Fibroblast of peridontal ligament (primary cell): ENCODE data around the gene CCL17.
A peak's percentile ranks its signal among the peaks of the same experiment; 100 is the strongest.
"Not testable (repeated sequence)": the region's sequence is repeated elsewhere in the genome, so short reads cannot be mapped to it uniquely, and the experiment has no call there.

Experiments
- DNase-seq: peaks from one replicate; pipeline ENCODE4 v3.0.0-alpha.2; 2010; ENCODE audit errors: extremely low read depth

The CCL17 gene

GRCh38 chr16:57403965-57404817 is at the start of gene CCL17:
Gene CCL17, plus strand, starts transcription at chr16:57404767. Its CDS starts 9,166 bp downstream, at chr16:57413933.
- no peak for DNase-seq

GRCh38 chr16:57355898-57356414 is 48.6 kb upstream of the CCL17 start:
- no peak for DNase-seq

GRCh38 chr16:57356547-57356946 is 48.0 kb upstream of the CCL17 start:
- DNase-seq, result no peak

DNA sequence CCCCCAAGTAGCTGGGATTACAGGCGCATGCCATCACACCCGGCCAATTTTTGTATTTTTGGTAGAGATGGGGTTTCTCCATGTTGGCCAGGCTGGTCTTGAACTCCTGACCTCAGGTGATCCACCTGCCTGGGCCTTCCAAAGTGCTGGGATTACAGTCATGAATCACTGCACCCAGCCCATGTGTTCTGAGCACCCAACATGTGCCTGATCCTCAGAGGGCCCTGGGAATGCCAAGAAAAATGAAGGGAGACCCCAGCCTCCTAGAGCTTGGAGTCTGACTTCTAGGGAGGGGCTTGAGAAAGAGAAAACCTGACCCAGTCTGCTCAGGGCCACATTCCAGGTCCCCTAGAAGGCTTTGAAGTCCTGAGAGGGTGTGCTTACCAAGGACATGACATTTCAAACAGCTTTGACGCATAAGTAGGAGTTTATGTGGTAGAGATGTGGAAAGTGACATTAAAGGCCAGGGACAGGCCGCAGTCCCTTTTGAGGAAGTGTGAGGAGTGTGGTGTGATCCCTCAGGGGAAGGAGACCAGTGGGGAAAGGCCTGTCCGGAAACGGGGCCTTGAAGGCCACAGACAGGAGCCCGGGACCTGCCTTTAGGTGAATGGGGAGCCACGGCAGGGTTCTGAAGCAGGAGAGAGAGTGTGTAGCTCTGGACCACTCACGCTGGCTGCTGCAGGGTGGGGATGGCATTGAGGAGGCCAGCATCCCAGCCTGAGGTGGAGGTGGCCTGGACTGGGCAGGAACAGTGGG is 47.1 kb upstream of the CCL17 start:
- DNase-seq, result no peak

DNA sequence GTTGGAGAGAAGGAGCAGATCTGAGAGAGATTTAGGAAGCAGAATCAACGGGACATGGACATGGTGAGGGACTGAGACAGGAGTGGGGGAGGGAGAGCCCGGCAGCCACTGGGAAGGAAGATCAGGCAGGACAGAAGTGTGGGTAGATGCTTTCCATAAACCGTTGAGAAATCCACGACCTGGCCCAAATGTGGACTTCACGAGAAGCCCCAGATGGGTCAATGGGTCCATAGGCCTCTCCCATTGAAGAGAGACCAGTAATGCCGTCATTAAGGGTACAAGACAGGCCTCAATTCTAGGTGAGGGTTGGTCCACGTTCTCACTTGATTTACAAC is 46.5 kb upstream of the CCL17 start:
- no peak for DNase-seq

- DNase-seq, result no peak
Measured at GRCh38 chr16:57358527-57359095, 46.0 kb upstream of the CCL17 start, which contains the start of gene CCL22. Gene CCL22, plus strand, starts transcription at chr16:57358783. Its CDS starts 34 bp downstream, at chr16:57358817.

DNA sequence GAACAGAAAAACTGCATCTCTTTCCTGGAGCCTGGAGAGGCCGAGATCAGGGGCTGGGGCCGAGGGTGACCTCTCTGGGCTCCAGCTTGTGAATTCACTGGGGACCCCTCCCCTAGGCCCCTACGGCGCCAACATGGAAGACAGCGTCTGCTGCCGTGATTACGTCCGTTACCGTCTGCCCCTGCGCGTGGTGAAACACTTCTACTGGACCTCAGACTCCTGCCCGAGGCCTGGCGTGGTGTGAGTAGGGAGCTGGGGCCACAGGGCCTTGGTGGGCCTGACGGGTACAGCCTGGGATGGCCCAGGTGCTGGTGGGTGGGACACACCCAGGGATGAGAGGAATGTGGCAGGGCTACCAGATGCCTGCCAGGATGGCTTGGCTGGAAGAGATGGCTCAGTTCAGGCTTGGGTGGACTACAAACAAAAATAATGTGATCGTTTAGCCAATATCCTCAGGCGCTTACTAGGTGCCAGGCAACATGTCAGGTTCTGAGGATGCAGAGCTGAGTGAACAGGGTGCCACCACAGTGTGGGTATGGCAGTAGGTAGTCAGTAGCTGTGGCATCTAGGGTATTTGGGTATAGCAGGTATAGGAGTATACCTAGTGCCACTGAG is 44.1 kb upstream of the CCL17 start:
- DNase-seq, result no peak

GRCh38 chr16:57361404-57361803 is 43.2 kb upstream of the CCL17 start:
- no peak for DNase-seq

GRCh38 chr16:57364143-57364542 is 40.4 kb upstream of the CCL17 start:
- DNase-seq, result no peak

GRCh38 chr16:57366544-57367040 is 38.0 kb upstream of the CCL17 start:
- no peak for DNase-seq

DNA sequence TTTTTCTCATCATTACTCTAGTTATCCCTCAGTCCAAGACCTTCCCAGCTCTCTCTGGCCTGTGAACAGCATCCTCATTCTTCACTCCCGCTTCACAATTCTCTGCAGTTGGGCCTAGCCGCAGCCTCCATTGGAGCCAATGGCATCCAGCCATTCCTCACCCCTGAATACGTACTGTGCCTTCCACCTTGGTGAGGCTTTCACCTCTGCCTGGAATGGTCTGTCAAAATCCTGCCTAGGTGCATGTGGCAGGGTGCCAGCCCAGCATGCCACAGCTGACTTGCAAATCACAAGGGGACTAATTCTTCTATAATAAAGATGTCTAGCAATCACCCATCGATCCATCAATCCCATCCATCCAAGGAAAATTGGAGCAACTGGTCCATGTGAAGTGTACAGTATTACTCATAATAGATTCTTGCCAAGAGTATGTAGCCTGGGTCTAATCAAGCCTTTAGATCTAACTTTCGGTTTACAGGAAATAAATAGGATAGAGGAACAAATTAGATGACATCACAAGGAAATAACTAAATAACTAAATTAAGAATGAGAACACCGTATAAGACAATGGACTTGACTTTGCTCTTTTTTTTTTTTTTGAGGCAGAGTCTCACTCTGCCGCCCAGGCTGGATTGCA is 37.3 kb upstream of the CCL17 start:
- peak; percentile 23 for DNase-seq

DNA sequence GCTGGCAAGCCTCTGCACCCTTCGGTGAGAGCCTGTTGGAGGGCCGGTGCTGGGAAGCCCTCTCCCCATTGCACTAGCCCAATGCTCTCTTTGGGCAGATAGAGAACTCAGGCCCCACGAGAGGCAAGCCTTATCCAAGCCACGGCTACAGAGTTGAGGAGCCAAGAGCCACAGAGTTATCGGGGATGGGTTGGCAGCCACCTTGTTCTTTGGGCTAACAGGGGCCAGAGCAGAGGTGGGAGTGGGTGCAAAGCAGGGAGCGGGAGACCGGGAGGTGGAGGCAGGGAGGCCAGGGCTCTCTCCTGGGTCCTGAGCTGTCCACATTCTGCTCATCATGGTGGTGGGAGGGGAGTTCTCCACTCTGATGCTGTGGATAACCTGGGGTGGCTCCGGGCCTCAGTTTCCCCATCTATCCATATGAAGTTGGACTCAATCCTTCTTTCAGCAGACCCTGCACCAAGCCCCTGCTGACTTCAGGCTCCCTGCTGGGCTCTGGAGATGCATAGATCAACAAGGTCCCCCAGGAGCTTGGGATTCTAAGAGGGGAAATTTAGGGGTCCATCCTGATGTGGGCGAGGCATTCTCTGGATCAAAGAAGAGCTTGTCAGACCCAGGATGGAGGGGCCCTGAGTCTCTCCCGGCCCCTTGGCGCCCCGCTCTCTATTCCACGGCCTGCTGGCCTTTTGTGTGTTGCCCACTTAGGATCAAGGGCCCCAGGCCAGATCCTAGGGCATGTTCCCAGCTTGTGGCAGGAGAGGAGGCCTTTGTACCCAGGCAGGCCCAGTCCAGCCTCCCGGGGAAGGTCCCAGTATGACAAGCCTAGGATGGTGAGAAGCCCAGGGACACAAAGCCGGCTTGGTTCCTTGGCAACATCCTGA is 32.8 kb upstream of the CCL17 start:
- no peak for DNase-seq

DNA sequence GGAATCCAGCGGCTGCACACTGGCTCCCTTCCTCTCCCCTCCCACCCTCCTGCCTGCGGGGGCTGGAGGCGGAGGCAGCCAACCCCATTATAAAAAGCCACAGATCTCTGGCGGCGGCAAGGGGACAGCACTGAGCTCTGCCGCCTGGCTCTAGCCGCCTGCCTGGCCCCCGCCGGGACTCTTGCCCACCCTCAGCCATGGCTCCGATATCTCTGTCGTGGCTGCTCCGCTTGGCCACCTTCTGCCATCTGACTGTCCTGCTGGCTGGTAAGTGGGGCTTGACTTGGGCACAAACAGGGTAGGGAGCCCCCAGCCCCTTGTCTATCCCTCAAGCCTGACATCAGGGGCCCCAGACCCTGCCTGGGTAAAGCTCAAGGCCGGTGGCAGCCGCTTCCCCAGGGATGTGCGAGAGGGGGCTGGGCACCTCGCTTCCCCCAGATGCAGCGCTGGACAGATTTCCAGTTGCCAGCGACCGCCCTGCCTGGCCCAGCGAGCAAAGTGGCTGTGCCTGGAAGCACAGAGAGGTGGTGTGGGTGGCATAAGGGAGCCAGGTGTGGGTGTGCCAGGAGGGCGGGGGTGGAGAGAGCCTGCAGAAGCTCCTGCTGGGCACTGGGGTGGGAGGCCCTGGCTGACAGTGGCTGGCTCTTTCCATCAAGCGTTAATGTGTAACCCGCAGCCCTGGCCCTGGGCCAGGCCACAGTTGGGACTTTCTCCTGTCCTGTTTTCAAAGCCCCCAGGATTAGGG is 32.0 kb upstream of the CCL17 start, which contains the start of gene CX3CL1:
CX3CL1 (plus strand) TSS at position 119 of the 745 bp plus-strand sequence; CDS start at position 198, 79 bp downstream.
- DNase-seq, result peak; percentile 8

DNA sequence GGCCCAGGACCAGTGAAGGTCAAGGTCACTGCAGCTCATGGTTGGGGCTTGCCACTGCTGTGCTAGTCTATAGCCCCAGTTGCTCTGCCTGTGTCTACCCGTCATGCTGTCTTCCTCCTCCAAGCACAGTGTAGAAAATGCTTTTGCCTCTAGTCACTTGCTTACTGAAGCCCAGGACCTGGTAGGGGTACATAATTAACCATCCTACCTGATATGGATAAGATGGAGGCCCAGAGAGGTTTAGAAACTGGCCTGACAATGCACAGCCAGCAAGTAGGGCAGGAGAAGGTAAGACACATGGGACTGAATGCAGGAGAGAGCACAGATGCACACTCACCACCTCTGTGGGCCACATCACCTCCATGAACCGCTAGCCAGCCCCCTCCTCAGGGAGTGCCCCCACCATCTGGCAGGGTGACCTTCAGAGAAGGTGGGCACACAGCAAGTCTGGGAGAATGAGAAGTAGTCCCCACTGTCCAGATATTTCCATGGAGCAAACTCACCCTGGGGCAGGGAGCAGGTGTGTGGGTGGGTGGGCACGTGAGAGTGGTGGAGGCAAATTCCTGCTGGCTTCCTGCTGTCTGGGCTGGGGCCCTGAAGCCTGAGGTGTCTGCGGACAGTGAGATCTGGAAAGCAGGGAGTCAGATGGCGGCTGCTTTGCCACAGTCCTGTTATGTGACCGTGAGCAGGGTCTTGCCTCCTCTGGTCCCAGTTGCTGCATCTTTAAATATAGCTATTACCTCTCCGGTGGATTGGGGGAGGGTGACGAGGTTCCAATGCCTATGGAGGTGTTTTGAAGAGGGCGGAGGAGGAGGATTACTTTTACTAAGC is 31.2 kb upstream of the CCL17 start:
- no peak for DNase-seq

GRCh38 chr16:57374067-57374534 is 30.5 kb upstream of the CCL17 start:
- DNase-seq, result no peak

DNA sequence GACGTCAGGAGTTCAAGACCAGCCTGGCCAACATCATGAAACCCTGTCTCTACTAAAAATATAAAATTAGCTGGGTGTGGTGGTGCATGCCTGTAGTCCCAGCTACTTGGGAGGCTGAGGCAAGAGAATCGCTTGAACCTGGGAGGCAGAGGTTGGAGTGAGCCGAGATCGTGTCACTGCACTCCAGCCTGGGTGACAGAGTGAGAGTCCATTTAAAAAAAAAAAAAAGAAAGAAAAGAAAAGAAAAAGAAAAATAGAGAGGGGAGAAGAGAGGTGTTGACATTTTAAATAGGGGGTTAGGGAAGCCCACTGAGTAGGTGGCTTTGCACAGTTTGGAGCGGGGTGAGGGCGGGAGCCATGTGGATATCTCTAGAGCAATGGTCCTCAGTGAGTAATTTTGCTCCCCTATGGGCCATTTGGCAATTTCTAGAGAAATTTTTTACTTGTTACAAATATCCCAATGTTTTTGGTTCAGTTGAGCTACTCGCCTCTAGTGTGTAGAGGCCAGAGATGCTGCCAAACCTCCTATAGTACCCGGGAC is 29.6 kb upstream of the CCL17 start:
- not testable (repeated sequence) for DNase-seq

DNA sequence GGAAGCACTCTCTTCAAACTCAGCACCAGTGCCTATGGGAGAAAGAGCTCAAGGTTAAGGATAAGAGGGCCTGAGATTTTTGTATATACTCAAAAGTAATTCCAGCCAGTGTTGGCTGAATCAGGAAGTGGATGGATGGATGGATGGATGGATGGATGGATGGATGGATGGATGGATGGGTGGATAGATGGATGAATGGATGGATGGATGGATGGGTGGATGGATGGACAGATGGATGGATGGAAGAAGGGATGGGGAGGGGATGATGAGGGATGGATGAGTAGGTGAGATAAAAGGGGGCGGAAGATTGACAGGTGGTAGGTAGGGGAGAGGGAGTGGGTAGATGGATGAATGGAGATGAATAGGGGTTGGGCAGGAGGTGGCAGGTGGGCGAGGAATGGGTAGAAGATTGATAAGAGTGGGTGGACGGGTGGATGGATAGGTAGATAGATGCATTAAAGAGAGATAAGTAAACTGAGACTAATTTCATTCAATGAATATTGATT is 28.2 kb upstream of the CCL17 start:
- no peak for DNase-seq
